Esophagus squamous epithelium (tissue), 4 donors: ENCODE measurements around the gene PRKCE.

Source experiments
- POLR2A ChIP-seq, 4 donors: fragments of 450-650 bp; IDR thresholded peaks; one replicate each; pipeline ENCODE4 v1.6.1; 2017; ENCODE audit warnings: antibody characterized with exemption in 4 of 4, mild to moderate bottlenecking in 4 of 4, moderate library complexity in 3 of 4
- TF ChIP-seq, protein P1 (sequence below), 6 experiments: fragments of 450-650 bp in 4 of 6; fragments of 200-600 bp in 2 of 6; sonication (generic) in 2 of 6; IDR thresholded peaks; one replicate each; pipeline ENCODE4 v1.5.1; 2016 to 2019; ENCODE audit warnings: antibody characterized with exemption in 6 of 6, mild to moderate bottlenecking in 4 of 6, moderate library complexity in 4 of 6

DNA sequence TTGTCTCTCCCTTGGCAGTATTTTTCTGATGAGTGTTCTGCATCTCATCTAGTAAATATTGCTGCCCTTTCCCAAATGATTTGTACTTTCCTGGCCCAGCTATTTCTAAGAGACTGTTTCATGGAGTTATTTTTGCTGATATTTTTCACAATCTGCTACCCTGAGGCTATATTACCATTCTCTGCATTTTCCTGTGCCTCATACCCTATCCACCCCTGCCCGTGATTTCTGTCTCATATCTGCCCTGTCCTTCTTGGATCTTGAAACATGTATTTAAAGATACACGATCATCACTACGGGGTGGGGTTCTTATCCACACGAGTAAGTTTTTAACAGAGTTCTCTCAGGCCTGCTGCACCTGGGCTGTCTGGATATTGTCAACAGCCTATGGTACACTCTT is 556.1 kb downstream of the PRKCE start:
- TF ChIP-seq, protein P1, sequence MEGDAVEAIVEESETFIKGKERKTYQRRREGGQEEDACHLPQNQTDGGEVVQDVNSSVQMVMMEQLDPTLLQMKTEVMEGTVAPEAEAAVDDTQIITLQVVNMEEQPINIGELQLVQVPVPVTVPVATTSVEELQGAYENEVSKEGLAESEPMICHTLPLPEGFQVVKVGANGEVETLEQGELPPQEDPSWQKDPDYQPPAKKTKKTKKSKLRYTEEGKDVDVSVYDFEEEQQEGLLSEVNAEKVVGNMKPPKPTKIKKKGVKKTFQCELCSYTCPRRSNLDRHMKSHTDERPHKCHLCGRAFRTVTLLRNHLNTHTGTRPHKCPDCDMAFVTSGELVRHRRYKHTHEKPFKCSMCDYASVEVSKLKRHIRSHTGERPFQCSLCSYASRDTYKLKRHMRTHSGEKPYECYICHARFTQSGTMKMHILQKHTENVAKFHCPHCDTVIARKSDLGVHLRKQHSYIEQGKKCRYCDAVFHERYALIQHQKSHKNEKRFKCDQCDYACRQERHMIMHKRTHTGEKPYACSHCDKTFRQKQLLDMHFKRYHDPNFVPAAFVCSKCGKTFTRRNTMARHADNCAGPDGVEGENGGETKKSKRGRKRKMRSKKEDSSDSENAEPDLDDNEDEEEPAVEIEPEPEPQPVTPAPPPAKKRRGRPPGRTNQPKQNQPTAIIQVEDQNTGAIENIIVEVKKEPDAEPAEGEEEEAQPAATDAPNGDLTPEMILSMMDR (IDR thresholded peaks at IDR 0.05), result no peak
- TF ChIP-seq POLR2A (IDR thresholded peaks at IDR 0.05), result no peak
